ENCODE measurements around the gene LNX1.

Gene LNX1

GRCh38 chr4:53483250-53483649 is 108.0 kb downstream of the LNX1 start:
- no peak for TF ChIP-seq TEAD4 (IDR thresholded peaks at IDR 0.05)
- TF ChIP-seq NFIC (IDR thresholded peaks at IDR 0.05): no peak
- no peak for TF ChIP-seq REST (IDR thresholded peaks at IDR 0.05; ENCODE audit: low read depth)
- TF ChIP-seq RAD21 (IDR thresholded peaks at IDR 0.05; ENCODE audit: low read depth): no peak

GRCh38 chr4:53481586-53481985 is 109.7 kb downstream of the LNX1 start:
- TF ChIP-seq EGR1 (IDR thresholded peaks at IDR 0.05) (no peak), EP300 (IDR thresholded peaks at IDR 0.05; ENCODE audit: borderline replicate concordance) (no peak), USF1 (IDR thresholded peaks at IDR 0.05) (no peak), CEBPB (IDR thresholded peaks at IDR 0.05) (no peak), ZBTB7A (IDR thresholded peaks at IDR 0.05; ENCODE audit: low read depth) (no peak), YY1 (IDR thresholded peaks at IDR 0.05; ENCODE audit: low read depth) (no peak)

- TF ChIP-seq RAD21 (IDR thresholded peaks at IDR 0.05; ENCODE audit: low read depth): no peak
- TF ChIP-seq TCF12 (IDR thresholded peaks at IDR 0.05; ENCODE audit: low read depth): no peak
- no peak for TF ChIP-seq MAX (IDR thresholded peaks at IDR 0.05)
- TF ChIP-seq EGR1 (IDR thresholded peaks at IDR 0.05): no peak
- TF ChIP-seq FOXM1 (IDR thresholded peaks at IDR 0.05; ENCODE audit: borderline replicate concordance, low read depth): no peak
- TF ChIP-seq CREB1 (IDR thresholded peaks at IDR 0.05; ENCODE audit: low read depth): no peak
- no peak for TF ChIP-seq TAF1 (IDR thresholded peaks at IDR 0.05; ENCODE audit: low read depth)
- no peak for TF ChIP-seq USF1 (IDR thresholded peaks at IDR 0.05)
- no peak for TF ChIP-seq TEAD4 (IDR thresholded peaks at IDR 0.05)
- no peak for TF ChIP-seq NFIC (IDR thresholded peaks at IDR 0.05)
- TF ChIP-seq YY1 (IDR thresholded peaks at IDR 0.05; ENCODE audit: low read depth): no peak
- TF ChIP-seq EP300 (IDR thresholded peaks at IDR 0.05; ENCODE audit: borderline replicate concordance): no peak
- TF ChIP-seq CEBPB (IDR thresholded peaks at IDR 0.05): no peak
- no peak for TF ChIP-seq REST (IDR thresholded peaks at IDR 0.05; ENCODE audit: low read depth)
- no peak for TF ChIP-seq ZBTB7A (IDR thresholded peaks at IDR 0.05; ENCODE audit: low read depth)
Observed at GRCh38 chr4:53480909-53481308, 110.4 kb downstream of the LNX1 start.

GRCh38 chr4:53479736-53480525 is 111.4 kb downstream of the LNX1 start:
- TF ChIP-seq EP300 (IDR thresholded peaks at IDR 0.05; ENCODE audit: borderline replicate concordance) (no peak), FOXM1 (IDR thresholded peaks at IDR 0.05; ENCODE audit: borderline replicate concordance, low read depth) (no peak), MAX (IDR thresholded peaks at IDR 0.05) (no peak), ZBTB7A (IDR thresholded peaks at IDR 0.05; ENCODE audit: low read depth) (no peak), TAF1 (IDR thresholded peaks at IDR 0.05; ENCODE audit: low read depth) (no peak)

GRCh38 chr4:53478671-53479456 is 112.4 kb downstream of the LNX1 start:
- TF ChIP-seq USF1 (IDR thresholded peaks at IDR 0.05) (no peak), REST (IDR thresholded peaks at IDR 0.05; ENCODE audit: low read depth) (no peak), ZBTB7A (IDR thresholded peaks at IDR 0.05; ENCODE audit: low read depth) (no peak), FOXM1 (IDR thresholded peaks at IDR 0.05; ENCODE audit: borderline replicate concordance, low read depth) (no peak), EGR1 (IDR thresholded peaks at IDR 0.05) (no peak), EP300 (IDR thresholded peaks at IDR 0.05; ENCODE audit: borderline replicate concordance) (no peak), YY1 (IDR thresholded peaks at IDR 0.05; ENCODE audit: low read depth) (no peak), TCF12 (IDR thresholded peaks at IDR 0.05; ENCODE audit: low read depth) (no peak), NFIC (IDR thresholded peaks at IDR 0.05) (no peak)

All from Ishikawa (cell line).